Measurements from ENCODE around the gene NOP14. TPM values are rescaled to one million over a fixed set of nuclear protein-coding genes. Genes with fewer than 3 reads are reported as not detected.
A peak's percentile ranks its signal among the peaks of the same experiment; 100 is the strongest.

Gene NOP14
- total RNA-seq, 2 donors from 2014 or later, result 91.5 to 136 TPM

GRCh38 chr4:2934813-2935761 lies 28.1 kb downstream of the NOP14 start:
- Mint-ChIP-seq H3K4me3 (peak overlapping the region; percentile 76), H3K4me1 (ENCODE audit: low read depth in 2 of 2) (peaks cover 44 to 48% of the 10 kb centered on the region in 2 donors), H3K27me3 (no peaks in the 10 kb centered on the region), H3K27ac (peak overlapping the region; percentile 79 to 92), H3K36me3 (peaks cover 9% of the 10 kb centered on the region), H3K9me3 (no peaks in the 10 kb centered on the region)
- DNase-seq (ENCODE audit: low spot score) (peak; percentile 98), ATAC-seq (peak; percentile 79 to 87)

GRCh38 chr4:2934077-2934812 lies 29.0 kb downstream of the NOP14 start:
- Mint-ChIP-seq H3K27ac (peak overlapping the region in 1 of 2 donors; percentile 96), H3K4me1 (ENCODE audit: low read depth in 2 of 2) (peaks cover 39 to 46% of the 10 kb centered on the region in 2 donors), H3K4me3 (peak overlapping the region; percentile 95), H3K36me3 (peaks cover 8% of the 10 kb centered on the region), H3K27me3 (no peaks in the 10 kb centered on the region), H3K9me3 (no peaks in the 10 kb centered on the region)
- DNase-seq (ENCODE audit: low spot score), result peak; percentile 89
- ATAC-seq, result peak; percentile 37 to 70

DNA sequence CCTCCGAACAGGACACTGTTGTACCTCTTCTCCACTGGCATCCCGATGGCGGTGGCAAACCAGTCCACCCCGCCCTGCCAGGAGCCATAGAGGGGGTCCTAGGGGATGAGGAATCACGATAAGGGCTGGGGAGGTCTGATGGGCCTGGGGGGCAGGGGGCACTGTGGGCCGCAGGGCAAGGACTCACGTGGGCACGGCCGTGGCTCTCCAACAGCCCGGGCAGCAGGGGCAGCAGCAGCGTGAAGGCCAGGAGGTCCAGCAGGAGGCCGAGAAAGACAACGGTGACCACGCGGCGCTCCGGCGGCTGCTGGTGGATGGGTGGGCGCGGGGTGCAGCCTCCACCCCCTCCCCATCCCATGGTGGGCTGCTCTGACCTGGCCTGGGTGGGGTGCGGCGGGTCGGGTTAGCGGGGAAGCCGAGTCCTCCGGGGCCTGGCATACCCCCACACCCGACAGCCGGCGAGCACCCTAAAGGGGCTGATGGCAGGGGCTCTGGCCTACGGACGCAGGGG lies 29.6 kb downstream of the NOP14 start:
- ATAC-seq, result no peak
- no peak for DNase-seq (ENCODE audit: low spot score)
- Mint-ChIP-seq H3K4me3 (peak overlapping the region; percentile 95), H3K36me3 (peaks cover 1% of the 10 kb centered on the region), H3K4me1 (ENCODE audit: low read depth in 2 of 2) (peaks cover 36 to 40% of the 10 kb centered on the region in 2 donors), H3K27me3 (no peaks in the 10 kb centered on the region), H3K27ac (peak overlapping the region; percentile 92 to 96), H3K9me3 (no peaks in the 10 kb centered on the region)

GRCh38 chr4:2932951-2933565 lies 30.1 kb downstream of the NOP14 start:
- Mint-ChIP-seq H3K9me3 (no peaks in the 10 kb centered on the region), H3K36me3 (no peaks in the 10 kb centered on the region), H3K4me1 (ENCODE audit: low read depth in 2 of 2) (peaks cover 36 to 40% of the 10 kb centered on the region in 2 donors), H3K4me3 (peak overlapping the region; percentile 95), H3K27ac (peak overlapping the region; percentile 92 to 96), H3K27me3 (no peaks in the 10 kb centered on the region)
- ATAC-seq (no peak), DNase-seq (ENCODE audit: low spot score) (peak; percentile 63)

- ATAC-seq, result no peak
- H3K9me3 Mint-ChIP-seq, result no peaks in the 10 kb centered on the region
- peak overlapping the region; percentile 95 for H3K4me3 Mint-ChIP-seq
- peaks cover 36% of the 10 kb centered on the region in 2 donors for H3K4me1 Mint-ChIP-seq (ENCODE audit: low read depth in 2 of 2)
- H3K27ac Mint-ChIP-seq, result peak overlapping the region; percentile 92 to 96
- peak; percentile 64 for DNase-seq (ENCODE audit: low spot score)
- no peaks in the 10 kb centered on the region for H3K27me3 Mint-ChIP-seq
- H3K36me3 Mint-ChIP-seq, result no peaks in the 10 kb centered on the region
Observed at GRCh38 chr4:2932321-2932950, 30.8 kb downstream of the NOP14 start.

DNA sequence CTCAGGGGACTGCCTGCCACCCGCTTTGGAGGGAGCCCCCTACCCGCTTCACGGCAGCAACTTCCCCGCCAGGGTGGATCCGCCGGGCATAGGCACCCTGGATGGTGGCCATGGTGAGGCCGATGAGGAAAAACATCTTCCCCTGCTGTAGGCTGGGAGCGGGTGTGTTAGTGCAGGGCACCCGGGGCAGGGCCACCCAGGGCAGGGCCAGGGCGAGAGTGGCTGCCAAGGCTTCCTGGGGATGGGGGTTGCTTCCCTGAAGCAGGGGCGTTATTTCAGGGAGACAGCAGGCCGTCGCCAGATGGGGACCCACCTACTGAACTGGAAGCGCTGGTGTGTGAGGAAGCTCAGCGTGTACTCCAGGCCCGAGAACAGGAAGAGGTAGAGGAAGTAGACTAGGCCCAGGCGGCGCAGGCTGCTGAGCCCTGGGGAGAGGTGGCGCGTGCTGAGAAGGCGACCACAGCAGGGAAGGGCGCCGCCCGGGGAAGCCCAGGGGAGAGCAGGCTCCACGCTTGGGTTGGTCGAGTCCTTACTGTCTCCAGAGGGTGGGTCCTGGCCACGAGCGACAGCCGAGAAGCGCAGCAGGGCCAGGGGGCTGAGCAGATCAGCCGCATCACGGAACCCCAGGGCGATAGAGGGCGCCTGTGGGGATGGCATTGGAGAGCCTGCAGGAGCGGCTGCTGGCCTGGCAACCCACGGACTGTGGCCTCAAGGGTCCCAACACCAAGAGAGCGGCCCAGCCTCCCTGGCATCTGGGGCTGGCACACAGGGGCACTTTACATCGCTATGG lies 31.5 kb downstream of the NOP14 start:
- DNase-seq (ENCODE audit: low spot score), result peak; percentile 80
- Mint-ChIP-seq H3K27ac (peak overlapping the region; percentile 80 to 96), H3K4me1 (ENCODE audit: low read depth in 2 of 2) (peaks cover 29 to 30% of the 10 kb centered on the region in 2 donors), H3K9me3 (no peaks in the 10 kb centered on the region), H3K27me3 (no peaks in the 10 kb centered on the region), H3K36me3 (no peaks in the 10 kb centered on the region), H3K4me3 (peak overlapping the region; percentile 95)
- peak; percentile 48 to 52 for ATAC-seq

- peak; percentile 61 for DNase-seq (ENCODE audit: low spot score)
- peak overlapping the region; percentile 95 for H3K4me3 Mint-ChIP-seq
Observed at GRCh38 chr4:2930758-2931511, 32.3 kb downstream of the NOP14 start.

DNA sequence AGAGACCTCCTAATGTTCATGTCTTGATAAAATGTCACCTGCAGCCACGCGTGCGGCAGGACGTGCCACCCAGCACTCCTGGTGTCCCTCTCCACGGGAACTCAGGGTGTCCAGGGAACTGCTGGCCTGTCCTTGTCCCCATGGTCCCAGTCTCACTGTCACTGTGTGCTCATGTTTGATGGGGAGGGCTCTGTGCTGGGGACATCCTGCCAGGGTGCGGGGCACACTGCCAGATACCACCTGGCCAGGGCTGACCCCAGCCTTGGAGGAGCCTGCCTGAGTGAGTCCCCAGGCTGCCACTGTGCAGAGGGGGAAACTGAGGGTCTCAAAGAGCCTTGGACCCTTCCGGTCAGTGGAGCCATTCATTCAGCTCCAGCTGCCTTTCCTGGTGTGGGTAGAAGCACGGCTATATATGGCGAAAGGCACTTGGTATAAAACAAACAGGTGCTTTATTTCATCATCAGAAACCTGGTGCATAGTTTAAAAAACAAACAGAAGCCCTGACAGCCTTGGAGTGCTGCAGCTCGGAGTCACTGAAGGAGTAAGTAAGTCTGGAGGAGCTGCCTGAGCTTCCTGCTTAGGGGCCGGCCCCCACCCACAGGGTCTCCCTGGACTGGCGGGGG lies 33.0 kb downstream of the NOP14 start:
- H3K36me3 Mint-ChIP-seq, result no peaks in the 10 kb centered on the region
- peak; percentile 44 for DNase-seq (ENCODE audit: low spot score)
- H3K4me3 Mint-ChIP-seq, result no peak overlapping the region

More at GRCh38 chr4:2930758-2931511, 32.3 kb downstream of the NOP14 start:
- Mint-ChIP-seq H3K36me3 (no peaks in the 10 kb centered on the region), H3K27ac (peak overlapping the region; percentile 80 to 96), H3K9me3 (no peaks in the 10 kb centered on the region), H3K27me3 (no peaks in the 10 kb centered on the region), H3K4me1 (ENCODE audit: low read depth in 2 of 2) (peaks cover 21 to 22% of the 10 kb centered on the region in 2 donors)
- ATAC-seq, result no peak

GRCh38 chr4:2929469-2929868 lies 33.7 kb downstream of the NOP14 start:
- Mint-ChIP-seq H3K4me1 (ENCODE audit: low read depth in 2 of 2) (peaks cover 16 to 17% of the 10 kb centered on the region in 2 donors), H3K9me3 (no peaks in the 10 kb centered on the region), H3K4me3 (no peak overlapping the region), H3K36me3 (no peaks in the 10 kb centered on the region), H3K27ac (peak overlapping the region in 1 of 2 donors; percentile 41), H3K27me3 (no peaks in the 10 kb centered on the region)
- ATAC-seq, result no peak
- peak; percentile 55 for DNase-seq (ENCODE audit: low spot score)

More for the DNA sequence above, 33.0 kb downstream of the NOP14 start:
- Mint-ChIP-seq H3K27me3 (no peaks in the 10 kb centered on the region), H3K27ac (peak overlapping the region; percentile 33 to 62), H3K4me1 (ENCODE audit: low read depth in 2 of 2) (peaks cover 15 to 16% of the 10 kb centered on the region in 2 donors), H3K9me3 (no peaks in the 10 kb centered on the region)
- no peak for ATAC-seq

- H3K36me3 Mint-ChIP-seq, result no peaks in the 10 kb centered on the region
- peak overlapping the region; percentile 47 to 53 for H3K27ac Mint-ChIP-seq
- no peaks in the 10 kb centered on the region for H3K9me3 Mint-ChIP-seq
- H3K4me1 Mint-ChIP-seq (ENCODE audit: low read depth in 2 of 2), result peaks cover 18 to 22% of the 10 kb centered on the region in 2 donors
- no peak for ATAC-seq
- DNase-seq (ENCODE audit: low spot score), result peak; percentile 29
- H3K4me3 Mint-ChIP-seq, result no peak overlapping the region
- H3K27me3 Mint-ChIP-seq, result no peaks in the 10 kb centered on the region
Observed at GRCh38 chr4:2928242-2929176, 34.7 kb downstream of the NOP14 start.

GRCh38 chr4:2927696-2928075 lies 35.5 kb downstream of the NOP14 start:
- Mint-ChIP-seq H3K36me3 (no peaks in the 10 kb centered on the region), H3K9me3 (no peaks in the 10 kb centered on the region), H3K27ac (peak overlapping the region; percentile 47 to 53), H3K4me3 (no peak overlapping the region), H3K4me1 (ENCODE audit: low read depth in 2 of 2) (peaks cover 16 to 21% of the 10 kb centered on the region in 2 donors), H3K27me3 (no peaks in the 10 kb centered on the region)
- no peak for DNase-seq (ENCODE audit: low spot score)
- ATAC-seq, result no peak

Measured in natural killer cell treated with Interleukin-12 subunit alpha and Interleukin-12 subunit beta and Interleukin-15 and Interleukin-18, amount 100 ng/mL, for 72 hours (primary cell).